PC-9 (cell line): ENCODE measurements around the gene FAM20C.

Experiments
- CTCF ChIP-seq: fragments of 200-600 bp; sonication (generic); conservative IDR thresholded peaks from 2 replicates; pipeline ENCODE4 v1.6.1; 2017; ENCODE audit warnings: mixed run types, antibody characterized with exemption, mild to moderate bottlenecking, moderate library complexity
- EZH2 ChIP-seq: fragments of 200-600 bp; sonication (generic); IDR thresholded peaks from 2 replicates; pipeline ENCODE4 v1.8.0; 2017; ENCODE audit warnings: antibody characterized with exemption, low read depth

- TF ChIP-seq CTCF (no peak), EZH2 (no peak)
These were observed 1.0 kb upstream of the FAM20C start for GRCh38 chr7:191105-191980.
